ENCODE measurements around the gene PLEKHM3. TPM values are rescaled to one million over a fixed set of nuclear protein-coding genes. Genes with fewer than 3 reads are reported as not detected.

Gene PLEKHM3
- total RNA-seq, 1 donor = 23.5 TPM

DNA sequence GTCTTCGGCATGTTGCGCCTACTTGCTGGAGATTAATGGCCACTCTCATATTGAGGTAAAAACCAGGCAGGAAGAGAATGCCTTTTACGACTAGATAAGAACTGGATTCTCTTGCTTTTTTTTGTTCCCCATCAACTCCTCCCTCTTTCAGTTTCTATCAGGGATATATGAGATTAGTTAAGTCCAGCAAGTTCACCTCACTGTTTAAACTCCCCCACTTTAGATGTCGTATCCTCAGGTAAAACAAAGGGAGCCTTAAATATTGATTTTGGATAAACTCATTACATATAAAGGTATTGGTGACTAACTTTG, 98.4 kb downstream of the PLEKHM3 start:
- no peak for DNase-seq (ENCODE audit: insufficient read length, low spot score, missing footprints)
- H3K36me3 ChIP-seq (ENCODE audit: insufficient read depth, low read length) = no peaks in the 10 kb centered on the region
- H3K4me3 ChIP-seq (ENCODE audit: insufficient read depth, low read length) = no peak overlapping the region
- no peaks in the 10 kb centered on the region for H3K27me3 ChIP-seq (ENCODE audit: insufficient read depth, low read length)
- TF ChIP-seq, protein P1, sequence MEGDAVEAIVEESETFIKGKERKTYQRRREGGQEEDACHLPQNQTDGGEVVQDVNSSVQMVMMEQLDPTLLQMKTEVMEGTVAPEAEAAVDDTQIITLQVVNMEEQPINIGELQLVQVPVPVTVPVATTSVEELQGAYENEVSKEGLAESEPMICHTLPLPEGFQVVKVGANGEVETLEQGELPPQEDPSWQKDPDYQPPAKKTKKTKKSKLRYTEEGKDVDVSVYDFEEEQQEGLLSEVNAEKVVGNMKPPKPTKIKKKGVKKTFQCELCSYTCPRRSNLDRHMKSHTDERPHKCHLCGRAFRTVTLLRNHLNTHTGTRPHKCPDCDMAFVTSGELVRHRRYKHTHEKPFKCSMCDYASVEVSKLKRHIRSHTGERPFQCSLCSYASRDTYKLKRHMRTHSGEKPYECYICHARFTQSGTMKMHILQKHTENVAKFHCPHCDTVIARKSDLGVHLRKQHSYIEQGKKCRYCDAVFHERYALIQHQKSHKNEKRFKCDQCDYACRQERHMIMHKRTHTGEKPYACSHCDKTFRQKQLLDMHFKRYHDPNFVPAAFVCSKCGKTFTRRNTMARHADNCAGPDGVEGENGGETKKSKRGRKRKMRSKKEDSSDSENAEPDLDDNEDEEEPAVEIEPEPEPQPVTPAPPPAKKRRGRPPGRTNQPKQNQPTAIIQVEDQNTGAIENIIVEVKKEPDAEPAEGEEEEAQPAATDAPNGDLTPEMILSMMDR (IDR thresholded peaks at IDR 0.05; ENCODE audit: extremely low read depth, low read depth, low read length) = no peak
- peaks cover 19% of the 10 kb centered on the region for H3K4me1 ChIP-seq (ENCODE audit: insufficient read depth, low read length)
- H4K20me1 ChIP-seq (ENCODE audit: insufficient read depth, low read length) = no peaks in the 10 kb centered on the region
- no peak overlapping the region for H2AFZ ChIP-seq (ENCODE audit: low read length)
- no peak overlapping the region for H3K4me2 ChIP-seq (ENCODE audit: insufficient read depth, low read length)
- no peaks in the 10 kb centered on the region for H3K9me3 ChIP-seq (ENCODE audit: low read depth, low read length)
- H3K79me2 ChIP-seq (ENCODE audit: insufficient read depth, low read length) = no peaks in the 10 kb centered on the region
- peak overlapping the region; percentile 0 for H3K27ac ChIP-seq (ENCODE audit: low read depth, low read length)

DNA sequence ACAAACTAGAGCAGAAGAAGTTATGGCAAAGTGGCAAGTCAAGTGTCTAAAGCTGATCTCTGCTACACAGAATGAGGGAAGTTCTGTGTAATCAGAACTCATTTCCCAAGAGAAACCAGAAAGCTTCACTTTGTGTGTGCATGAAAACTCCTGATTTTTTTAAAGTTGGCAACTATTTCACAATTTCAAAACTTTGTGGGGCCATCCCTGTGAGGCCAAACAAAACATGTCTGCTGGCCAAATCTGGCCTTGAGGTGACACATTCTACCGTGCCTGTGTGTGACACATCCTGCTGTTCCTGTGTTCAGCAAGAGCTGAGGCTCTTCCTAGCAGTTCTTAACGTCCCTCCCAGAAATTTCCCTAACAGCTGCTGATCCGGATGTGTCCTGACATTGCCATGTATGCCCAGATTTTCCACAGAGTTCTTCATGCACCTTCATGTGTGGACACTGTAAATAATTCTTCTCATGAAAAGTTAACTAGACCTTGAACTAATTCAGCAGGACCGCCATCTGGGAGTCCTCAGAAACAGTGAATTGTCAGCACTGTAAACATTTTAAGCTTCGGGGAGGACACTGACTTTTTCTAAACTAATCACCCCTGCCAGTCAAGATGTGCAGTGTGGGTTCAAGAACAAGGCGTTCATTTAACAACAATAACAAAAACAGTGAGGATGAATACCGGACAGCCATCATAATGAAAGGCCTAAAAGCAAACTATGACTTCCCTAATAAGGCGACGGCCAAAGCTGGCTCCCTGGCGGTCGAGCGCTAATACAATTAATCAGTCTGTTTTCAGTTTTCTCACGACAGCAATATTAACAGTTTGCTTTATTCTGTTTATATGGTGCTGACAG, 99.0 kb downstream of the PLEKHM3 start:
- no peak overlapping the region for H3K4me3 ChIP-seq (ENCODE audit: insufficient read depth, low read length)
- H3K27ac ChIP-seq (ENCODE audit: low read depth, low read length) = peak overlapping the region; percentile 58
- H3K36me3 ChIP-seq (ENCODE audit: insufficient read depth, low read length) = no peaks in the 10 kb centered on the region
- H4K20me1 ChIP-seq (ENCODE audit: insufficient read depth, low read length) = no peaks in the 10 kb centered on the region
- TF ChIP-seq, protein P1 (IDR thresholded peaks at IDR 0.05; ENCODE audit: extremely low read depth, low read depth, low read length) = no peak
- H3K27me3 ChIP-seq (ENCODE audit: insufficient read depth, low read length) = no peaks in the 10 kb centered on the region
- peak; percentile 97 for DNase-seq (ENCODE audit: insufficient read length, low spot score, missing footprints)
- no peaks in the 10 kb centered on the region for H3K9me3 ChIP-seq (ENCODE audit: low read depth, low read length)
- H3K4me2 ChIP-seq (ENCODE audit: insufficient read depth, low read length) = peak overlapping the region; percentile 68
- H3K4me1 ChIP-seq (ENCODE audit: insufficient read depth, low read length) = peaks cover 19% of the 10 kb centered on the region
- H3K79me2 ChIP-seq (ENCODE audit: insufficient read depth, low read length) = no peaks in the 10 kb centered on the region
- no peak overlapping the region for H2AFZ ChIP-seq (ENCODE audit: low read length)

DNA sequence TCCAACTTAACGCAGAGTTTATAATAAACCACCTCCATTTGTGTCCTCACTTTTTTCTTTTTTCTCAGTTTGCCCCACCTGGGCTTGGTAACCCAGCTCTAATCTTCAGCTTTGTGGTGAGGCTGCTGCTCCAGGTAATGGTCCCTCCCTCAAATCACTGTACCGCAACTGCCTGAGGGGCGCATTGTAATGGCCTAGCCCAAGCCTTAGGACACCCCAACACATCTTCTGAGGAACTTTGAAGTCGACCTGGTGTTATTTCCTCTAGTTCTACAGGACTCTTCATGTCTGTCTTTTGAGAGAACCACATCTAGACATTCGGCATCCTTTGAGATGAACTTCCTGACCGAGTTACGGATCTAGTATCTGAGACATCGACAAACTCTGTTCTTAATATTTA, 99.7 kb downstream of the PLEKHM3 start:
- no peaks in the 10 kb centered on the region for H3K79me2 ChIP-seq (ENCODE audit: insufficient read depth, low read length)
- peak overlapping the region; percentile 68 for H3K4me2 ChIP-seq (ENCODE audit: insufficient read depth, low read length)
- no peak overlapping the region for H3K4me3 ChIP-seq (ENCODE audit: insufficient read depth, low read length)
- no peaks in the 10 kb centered on the region for H3K9me3 ChIP-seq (ENCODE audit: low read depth, low read length)
- no peak overlapping the region for H2AFZ ChIP-seq (ENCODE audit: low read length)
- no peak for DNase-seq (ENCODE audit: insufficient read length, low spot score, missing footprints)
- no peaks in the 10 kb centered on the region for H4K20me1 ChIP-seq (ENCODE audit: insufficient read depth, low read length)
- TF ChIP-seq, protein P1 (IDR thresholded peaks at IDR 0.05; ENCODE audit: extremely low read depth, low read depth, low read length) = no peak
- H3K4me1 ChIP-seq (ENCODE audit: insufficient read depth, low read length) = peaks cover 19% of the 10 kb centered on the region
- peak overlapping the region; percentile 58 for H3K27ac ChIP-seq (ENCODE audit: low read depth, low read length)
- no peaks in the 10 kb centered on the region for H3K27me3 ChIP-seq (ENCODE audit: insufficient read depth, low read length)
- no peaks in the 10 kb centered on the region for H3K36me3 ChIP-seq (ENCODE audit: insufficient read depth, low read length)

DNA sequence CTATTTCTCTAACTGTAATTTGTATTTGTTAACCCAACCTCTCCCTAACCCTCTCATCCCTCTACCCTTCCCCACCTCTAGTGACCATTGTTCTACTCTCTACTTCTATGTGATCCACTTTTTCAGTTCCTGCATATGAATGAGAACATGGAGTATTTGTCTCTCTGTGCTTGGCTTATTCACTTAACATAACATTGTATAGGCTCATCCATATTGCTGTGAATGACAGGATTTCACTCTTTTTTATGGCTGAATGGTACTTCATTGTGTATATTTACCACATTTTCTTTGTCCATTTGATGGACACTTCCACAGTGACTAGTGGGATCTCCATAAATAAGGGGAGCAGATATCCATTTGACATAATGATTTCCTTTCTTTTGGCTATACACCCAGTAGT, 103.7 kb downstream of the PLEKHM3 start:
- no peak for DNase-seq (ENCODE audit: insufficient read length, low spot score, missing footprints)
- Histone ChIP-seq H3K4me1 (ENCODE audit: insufficient read depth, low read length) (peaks cover 14% of the 10 kb centered on the region), H3K36me3 (ENCODE audit: insufficient read depth, low read length) (no peaks in the 10 kb centered on the region), H2AFZ (ENCODE audit: low read length) (no peak overlapping the region), H3K4me2 (ENCODE audit: insufficient read depth, low read length) (no peak overlapping the region), H3K27ac (ENCODE audit: low read depth, low read length) (no peak overlapping the region), H3K9me3 (ENCODE audit: low read depth, low read length) (no peaks in the 10 kb centered on the region), H3K4me3 (ENCODE audit: insufficient read depth, low read length) (no peak overlapping the region), H4K20me1 (ENCODE audit: insufficient read depth, low read length) (no peaks in the 10 kb centered on the region), H3K27me3 (ENCODE audit: insufficient read depth, low read length) (no peaks in the 10 kb centered on the region), H3K79me2 (ENCODE audit: insufficient read depth, low read length) (no peaks in the 10 kb centered on the region)
- TF ChIP-seq, protein P1 (IDR thresholded peaks at IDR 0.05; ENCODE audit: extremely low read depth, low read depth, low read length) = no peak
